ENCODE data around the gene RPL3.

Gene RPL3

DNA sequence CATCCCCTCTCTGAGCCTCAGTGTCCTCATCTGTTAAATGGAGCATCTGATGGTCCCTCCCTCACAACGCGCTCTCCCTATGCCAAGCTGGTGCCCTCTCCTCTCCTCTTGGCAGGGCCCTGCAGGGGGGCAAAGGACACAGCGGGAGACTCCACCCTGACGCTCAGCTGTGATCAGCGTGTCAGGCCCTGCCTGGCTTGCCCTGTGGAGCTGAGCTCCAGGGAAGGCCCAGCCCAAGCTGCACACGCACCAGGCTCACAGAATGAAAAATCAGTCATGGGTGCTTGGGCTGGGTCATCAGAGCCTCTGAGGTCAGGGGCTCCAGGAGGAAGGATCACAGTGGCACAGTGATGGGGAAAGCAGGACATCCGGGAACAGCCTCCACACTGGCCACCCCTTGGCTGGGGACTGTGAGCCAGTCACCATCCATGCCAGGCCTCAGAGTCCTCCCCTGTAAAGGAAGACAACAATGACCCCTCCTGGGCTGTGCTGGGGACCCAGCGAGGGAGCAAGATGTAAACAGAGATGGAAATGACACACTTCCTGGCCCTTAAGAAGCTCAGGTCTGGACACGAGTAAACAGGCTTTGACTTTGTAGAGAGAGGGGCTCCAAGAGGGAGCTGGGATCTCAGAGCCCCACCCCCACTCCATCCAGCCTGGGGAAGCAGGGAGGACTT lies 36.6 kb downstream of the RPL3 start:
- H3F3A ChIP-seq (ENCODE audit: insufficient read depth, low read length), result no peaks in the 10 kb centered on the region
- no peak overlapping the region for H3K9ac ChIP-seq (ENCODE audit: low read length)
- no peak overlapping the region for H3K4me3 ChIP-seq (ENCODE audit: low read depth, low read length, poor library complexity, severe bottlenecking)
- H3K4me2 ChIP-seq (ENCODE audit: low read length), result no peak overlapping the region
- no peaks in the 10 kb centered on the region for H3K9me3 ChIP-seq (ENCODE audit: low read length)
- no peak overlapping the region for H2AFZ ChIP-seq (ENCODE audit: low read length)
- TF ChIP-seq CTCF (IDR thresholded peaks at IDR 0.05; ENCODE audit: low read length) (no peak), EZH2 (IDR thresholded peaks at IDR 0.05; ENCODE audit: borderline replicate concordance, low read length) (no peak)
- H3K4me1 ChIP-seq (ENCODE audit: insufficient read depth, low read length, severe bottlenecking), result no peaks in the 10 kb centered on the region
- no peaks in the 10 kb centered on the region for H3K9me2 ChIP-seq (ENCODE audit: low read depth, low read length)
- no peaks in the 10 kb centered on the region for H3K36me3 ChIP-seq (ENCODE audit: insufficient read depth, low read length)
- H3K27ac ChIP-seq (ENCODE audit: low read depth, low read length, poor library complexity, severe bottlenecking), result no peak overlapping the region
- H3K79me2 ChIP-seq (ENCODE audit: insufficient read depth, low read length), result no peaks in the 10 kb centered on the region
- H4K20me1 ChIP-seq (ENCODE audit: insufficient read depth, low read length), result no peaks in the 10 kb centered on the region
- peaks cover 6% of the 10 kb centered on the region; the same call in 1 of the 2 replicates for H3K27me3 ChIP-seq (ENCODE audit: insufficient read depth, low read length)

DNA sequence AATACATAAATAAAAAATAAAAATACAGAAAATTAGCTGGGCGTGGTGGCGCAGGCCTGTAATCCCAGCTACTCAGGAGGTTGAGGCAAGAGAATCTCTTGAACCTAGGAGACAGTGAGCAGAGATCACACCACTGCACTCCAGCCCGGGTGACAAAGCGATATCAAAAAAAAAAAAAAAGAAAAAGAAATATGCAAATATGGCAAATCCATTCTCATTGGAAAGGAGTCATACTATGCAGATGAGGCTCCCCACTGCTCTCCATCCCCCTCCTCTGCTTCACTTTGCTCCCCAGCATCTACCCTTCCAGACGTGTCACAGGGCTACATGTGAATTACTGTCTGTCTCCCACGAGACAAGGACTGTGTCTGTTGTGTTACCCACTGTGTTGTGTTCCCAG lies 38.3 kb downstream of the RPL3 start:
- Histone ChIP-seq H3K4me3 (ENCODE audit: low read depth, low read length, poor library complexity, severe bottlenecking) (no peak overlapping the region), H3K27ac (ENCODE audit: low read depth, low read length, poor library complexity, severe bottlenecking) (no peak overlapping the region), H4K20me1 (ENCODE audit: insufficient read depth, low read length) (no peaks in the 10 kb centered on the region), H3K4me2 (ENCODE audit: low read length) (no peak overlapping the region), H3K27me3 (ENCODE audit: insufficient read depth, low read length) (peaks cover 8% of the 10 kb centered on the region; the same call in 1 of the 2 replicates), H3K9me2 (ENCODE audit: low read depth, low read length) (no peaks in the 10 kb centered on the region), H3K4me1 (ENCODE audit: insufficient read depth, low read length, severe bottlenecking) (no peaks in the 10 kb centered on the region), H3K36me3 (ENCODE audit: insufficient read depth, low read length) (peaks cover 3% of the 10 kb centered on the region; the same call in 1 of the 2 replicates), H3F3A (ENCODE audit: insufficient read depth, low read length) (no peaks in the 10 kb centered on the region), H2AFZ (ENCODE audit: low read length) (no peak overlapping the region), H3K9ac (ENCODE audit: low read length) (no peak overlapping the region), H3K79me2 (ENCODE audit: insufficient read depth, low read length) (no peaks in the 10 kb centered on the region), H3K9me3 (ENCODE audit: low read length) (peaks cover 3% of the 10 kb centered on the region; the same call in 1 of the 2 replicates)
- TF ChIP-seq EZH2 (IDR thresholded peaks at IDR 0.05; ENCODE audit: borderline replicate concordance, low read length) (no peak), CTCF (IDR thresholded peaks at IDR 0.05; ENCODE audit: low read length) (no peak)

- H3K27me3 ChIP-seq (ENCODE audit: insufficient read depth, low read length), result peaks cover 11% of the 10 kb centered on the region; the same call in 1 of the 2 replicates
- H3K27ac ChIP-seq (ENCODE audit: low read depth, low read length, poor library complexity, severe bottlenecking), result no peak overlapping the region
- no peak overlapping the region for H3K9ac ChIP-seq (ENCODE audit: low read length)
- H3K79me2 ChIP-seq (ENCODE audit: insufficient read depth, low read length), result no peaks in the 10 kb centered on the region
- H4K20me1 ChIP-seq (ENCODE audit: insufficient read depth, low read length), result no peaks in the 10 kb centered on the region
- H3K36me3 ChIP-seq (ENCODE audit: insufficient read depth, low read length), result peaks cover 3% of the 10 kb centered on the region; the same call in 1 of the 2 replicates
- no peak overlapping the region for H2AFZ ChIP-seq (ENCODE audit: low read length)
- H3K4me2 ChIP-seq (ENCODE audit: low read length), result no peak overlapping the region
- H3K9me2 ChIP-seq (ENCODE audit: low read depth, low read length), result no peaks in the 10 kb centered on the region
- H3K9me3 ChIP-seq (ENCODE audit: low read length), result peaks cover 3% of the 10 kb centered on the region; the same call in 1 of the 2 replicates
- no peak for TF ChIP-seq CTCF (IDR thresholded peaks at IDR 0.05; ENCODE audit: low read length)
- TF ChIP-seq EZH2 (IDR thresholded peaks at IDR 0.05; ENCODE audit: borderline replicate concordance, low read length), result no peak
- H3K4me1 ChIP-seq (ENCODE audit: insufficient read depth, low read length, severe bottlenecking), result no peaks in the 10 kb centered on the region
- H3F3A ChIP-seq (ENCODE audit: insufficient read depth, low read length), result no peaks in the 10 kb centered on the region
- H3K4me3 ChIP-seq (ENCODE audit: low read depth, low read length, poor library complexity, severe bottlenecking), result no peak overlapping the region
Observed at GRCh38 chr22:39280250-39280649, 39.2 kb downstream of the RPL3 start.

Data from OCI-LY1 (cell line).